AG09309 (cell line): Measurements from ENCODE around the gene PTBP1.
"Not testable (repeated sequence)": the region's sequence is repeated elsewhere in the genome, so short reads cannot be mapped to it uniquely, and the experiment has no call there.

Source experiments
- DNase-seq: peaks from one replicate; pipeline ENCODE4 v3.0.0-alpha.2; 2010; ENCODE audit warnings: low read depth
- H3K4me3 ChIP-seq: 2 replicates; pipeline ENCODE4 v1.5.1; 2011; ENCODE audit warnings: mild to moderate bottlenecking, low read depth, low read length, moderate library complexity; ENCODE audit not compliant: control insufficient read depth
- TF ChIP-seq, protein P1 (sequence below): IDR thresholded peaks from 2 replicates; pipeline ENCODE4 v1.5.1; 2011; ENCODE audit warnings: mild to moderate bottlenecking, low read depth, low read length, inconsistent platforms; ENCODE audit not compliant: insufficient read depth, control insufficient read depth; ENCODE audit errors: missing control alignments

Gene PTBP1

GRCh38 chr19:827710-828321, 30.6 kb downstream of the PTBP1 start, which contains the start of gene AZU1:
AZU1 (plus strand) TSS chr19:827837; CDS start chr19:827847, 10 bp downstream.
- TF ChIP-seq, protein P1, sequence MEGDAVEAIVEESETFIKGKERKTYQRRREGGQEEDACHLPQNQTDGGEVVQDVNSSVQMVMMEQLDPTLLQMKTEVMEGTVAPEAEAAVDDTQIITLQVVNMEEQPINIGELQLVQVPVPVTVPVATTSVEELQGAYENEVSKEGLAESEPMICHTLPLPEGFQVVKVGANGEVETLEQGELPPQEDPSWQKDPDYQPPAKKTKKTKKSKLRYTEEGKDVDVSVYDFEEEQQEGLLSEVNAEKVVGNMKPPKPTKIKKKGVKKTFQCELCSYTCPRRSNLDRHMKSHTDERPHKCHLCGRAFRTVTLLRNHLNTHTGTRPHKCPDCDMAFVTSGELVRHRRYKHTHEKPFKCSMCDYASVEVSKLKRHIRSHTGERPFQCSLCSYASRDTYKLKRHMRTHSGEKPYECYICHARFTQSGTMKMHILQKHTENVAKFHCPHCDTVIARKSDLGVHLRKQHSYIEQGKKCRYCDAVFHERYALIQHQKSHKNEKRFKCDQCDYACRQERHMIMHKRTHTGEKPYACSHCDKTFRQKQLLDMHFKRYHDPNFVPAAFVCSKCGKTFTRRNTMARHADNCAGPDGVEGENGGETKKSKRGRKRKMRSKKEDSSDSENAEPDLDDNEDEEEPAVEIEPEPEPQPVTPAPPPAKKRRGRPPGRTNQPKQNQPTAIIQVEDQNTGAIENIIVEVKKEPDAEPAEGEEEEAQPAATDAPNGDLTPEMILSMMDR, result no peak
- DNase-seq, result no peak
- H3K4me3 ChIP-seq, result no peak within 1 kb of the TSS

GRCh38 chr19:829129-829758, 32.0 kb downstream of the PTBP1 start:
- H3K4me3 ChIP-seq, result no peak overlapping the region
- TF ChIP-seq, protein P1, result no peak
- no peak for DNase-seq

- no peak overlapping the region for H3K4me3 ChIP-seq
- DNase-seq, result no peak
- TF ChIP-seq, protein P1, result no peak
Observed at GRCh38 chr19:831407-832369, 34.4 kb downstream of the PTBP1 start.

- H3K4me3 ChIP-seq, result no peak overlapping the region
- no peak for DNase-seq
- TF ChIP-seq, protein P1, result no peak
Observed at GRCh38 chr19:834216-834615, 37.0 kb downstream of the PTBP1 start.

DNA sequence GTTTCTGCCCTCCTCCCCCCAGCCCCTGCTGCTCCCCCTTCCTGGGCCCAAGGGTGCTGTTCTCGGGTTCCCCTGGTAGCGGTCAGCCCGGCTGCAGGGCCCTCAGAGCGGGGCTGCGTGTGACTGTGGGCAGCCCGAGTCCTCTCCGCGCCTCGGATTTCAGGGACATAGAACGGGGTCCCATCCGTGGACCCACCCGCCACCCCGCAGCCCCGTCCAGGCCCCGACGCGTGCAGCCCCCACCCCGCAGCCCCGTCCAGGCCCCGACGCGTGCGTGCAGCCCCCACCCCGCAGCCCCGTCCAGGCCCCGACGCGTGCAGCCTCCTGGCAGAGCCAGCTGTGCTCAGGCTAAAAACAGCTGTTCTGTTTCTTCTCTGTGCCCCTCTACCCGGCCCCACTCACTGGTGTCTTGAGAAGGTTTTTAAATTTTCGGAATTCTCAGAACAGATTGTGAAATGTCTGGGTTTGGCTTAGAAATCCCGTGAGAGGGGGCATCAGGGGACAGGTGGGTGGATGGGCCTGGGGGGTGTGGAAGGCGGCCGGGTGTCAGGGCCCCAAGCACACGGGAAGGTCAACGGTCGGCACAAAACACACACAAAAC, 38.1 kb downstream of the PTBP1 start:
- TF ChIP-seq, protein P1, result no peak
- no peak for DNase-seq
- no peak overlapping the region for H3K4me3 ChIP-seq

- TF ChIP-seq, protein P1, result no peak
- H3K4me3 ChIP-seq, result no peak within 1 kb of the TSS
- no peak for DNase-seq
Observed at GRCh38 chr19:840519-841206, 43.4 kb downstream of the PTBP1 start, which contains the start of gene PRTN3. PRTN3 (plus strand) TSS chr19:840999; CDS start chr19:841009, 10 bp downstream.

- not testable (repeated sequence) for H3K4me3 ChIP-seq, DNase-seq
Observed at GRCh38 chr19:842802-843179, 45.5 kb downstream of the PTBP1 start.
